SK-N-SH (cell line): ENCODE measurements around the gene OR2AT4.
"Not testable (repeated sequence)": the region's sequence is repeated elsewhere in the genome, so short reads cannot be mapped to it uniquely, and the experiment has no call there.

Experiments used
- CHD2 ChIP-seq: fragments of 150-350 bp; IDR thresholded peaks from 2 replicates; pipeline ENCODE4 v1.6.1; 2018; ENCODE audit warnings: low read length; ENCODE audit not compliant: partially characterized antibody
- EZH2phosphoT487 ChIP-seq: fragments of 200-600 bp; sonication (generic); IDR thresholded peaks from 2 replicates; pipeline ENCODE4 v1.6.1; 2017; ENCODE audit warnings: low read depth, mixed run types, mild to moderate bottlenecking, antibody characterized with exemption, moderate library complexity, borderline replicate concordance
- TAF1 ChIP-seq: IDR thresholded peaks from 2 replicates; pipeline ENCODE4 v1.6.1; 2012; ENCODE audit warnings: low read depth, mild to moderate bottlenecking, low read length, moderate library complexity, borderline replicate concordance
- TF ChIP-seq, protein P1 (sequence below): fragments of 200-600 bp; sonication (generic); IDR thresholded peaks from 2 replicates; pipeline ENCODE4 v1.6.1; 2017; ENCODE audit warnings: antibody characterized with exemption, mild to moderate bottlenecking, moderate library complexity
- TF ChIP-seq, protein P2 (sequence below): IDR thresholded peaks from 2 replicates; pipeline ENCODE4 v1.4.0; 2012; ENCODE audit warnings: low read depth, borderline replicate concordance
- TF ChIP-seq, protein P3 (sequence below): IDR thresholded peaks from 2 replicates; pipeline ENCODE4 v1.6.1; 2012; ENCODE audit warnings: mild to moderate bottlenecking, low read depth, low read length, moderate library complexity

DNA sequence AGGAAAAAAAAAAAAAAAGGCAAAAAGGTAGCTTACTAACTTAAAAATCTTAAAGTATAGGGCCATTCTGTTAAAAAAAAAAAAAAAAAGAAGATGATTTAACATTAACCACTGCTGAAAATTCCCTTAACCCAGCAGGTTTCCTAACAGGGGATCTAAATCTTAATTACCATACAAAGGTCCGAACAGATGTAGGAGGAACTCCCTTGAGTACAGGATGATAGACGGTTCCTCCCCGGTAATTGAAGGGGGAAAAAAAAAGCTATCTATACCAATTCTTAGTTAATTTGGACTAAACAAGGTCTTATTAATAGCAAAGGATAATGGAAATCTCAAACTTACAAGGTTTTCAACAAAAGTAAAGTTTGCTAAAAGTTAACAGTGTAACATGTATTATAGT is 54.9 kb downstream of the OR2AT4 start:
- TF ChIP-seq, protein P1, sequence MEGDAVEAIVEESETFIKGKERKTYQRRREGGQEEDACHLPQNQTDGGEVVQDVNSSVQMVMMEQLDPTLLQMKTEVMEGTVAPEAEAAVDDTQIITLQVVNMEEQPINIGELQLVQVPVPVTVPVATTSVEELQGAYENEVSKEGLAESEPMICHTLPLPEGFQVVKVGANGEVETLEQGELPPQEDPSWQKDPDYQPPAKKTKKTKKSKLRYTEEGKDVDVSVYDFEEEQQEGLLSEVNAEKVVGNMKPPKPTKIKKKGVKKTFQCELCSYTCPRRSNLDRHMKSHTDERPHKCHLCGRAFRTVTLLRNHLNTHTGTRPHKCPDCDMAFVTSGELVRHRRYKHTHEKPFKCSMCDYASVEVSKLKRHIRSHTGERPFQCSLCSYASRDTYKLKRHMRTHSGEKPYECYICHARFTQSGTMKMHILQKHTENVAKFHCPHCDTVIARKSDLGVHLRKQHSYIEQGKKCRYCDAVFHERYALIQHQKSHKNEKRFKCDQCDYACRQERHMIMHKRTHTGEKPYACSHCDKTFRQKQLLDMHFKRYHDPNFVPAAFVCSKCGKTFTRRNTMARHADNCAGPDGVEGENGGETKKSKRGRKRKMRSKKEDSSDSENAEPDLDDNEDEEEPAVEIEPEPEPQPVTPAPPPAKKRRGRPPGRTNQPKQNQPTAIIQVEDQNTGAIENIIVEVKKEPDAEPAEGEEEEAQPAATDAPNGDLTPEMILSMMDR, result not testable (repeated sequence)
- TF ChIP-seq, protein P2, sequence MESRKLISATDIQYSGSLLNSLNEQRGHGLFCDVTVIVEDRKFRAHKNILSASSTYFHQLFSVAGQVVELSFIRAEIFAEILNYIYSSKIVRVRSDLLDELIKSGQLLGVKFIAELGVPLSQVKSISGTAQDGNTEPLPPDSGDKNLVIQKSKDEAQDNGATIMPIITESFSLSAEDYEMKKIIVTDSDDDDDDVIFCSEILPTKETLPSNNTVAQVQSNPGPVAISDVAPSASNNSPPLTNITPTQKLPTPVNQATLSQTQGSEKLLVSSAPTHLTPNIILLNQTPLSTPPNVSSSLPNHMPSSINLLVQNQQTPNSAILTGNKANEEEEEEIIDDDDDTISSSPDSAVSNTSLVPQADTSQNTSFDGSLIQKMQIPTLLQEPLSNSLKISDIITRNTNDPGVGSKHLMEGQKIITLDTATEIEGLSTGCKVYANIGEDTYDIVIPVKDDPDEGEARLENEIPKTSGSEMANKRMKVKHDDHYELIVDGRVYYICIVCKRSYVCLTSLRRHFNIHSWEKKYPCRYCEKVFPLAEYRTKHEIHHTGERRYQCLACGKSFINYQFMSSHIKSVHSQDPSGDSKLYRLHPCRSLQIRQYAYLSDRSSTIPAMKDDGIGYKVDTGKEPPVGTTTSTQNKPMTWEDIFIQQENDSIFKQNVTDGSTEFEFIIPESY, result not testable (repeated sequence)
- TF ChIP-seq EZH2phosphoT487, CHD2, TAF1: not testable (repeated sequence)
- TF ChIP-seq, protein P3, sequence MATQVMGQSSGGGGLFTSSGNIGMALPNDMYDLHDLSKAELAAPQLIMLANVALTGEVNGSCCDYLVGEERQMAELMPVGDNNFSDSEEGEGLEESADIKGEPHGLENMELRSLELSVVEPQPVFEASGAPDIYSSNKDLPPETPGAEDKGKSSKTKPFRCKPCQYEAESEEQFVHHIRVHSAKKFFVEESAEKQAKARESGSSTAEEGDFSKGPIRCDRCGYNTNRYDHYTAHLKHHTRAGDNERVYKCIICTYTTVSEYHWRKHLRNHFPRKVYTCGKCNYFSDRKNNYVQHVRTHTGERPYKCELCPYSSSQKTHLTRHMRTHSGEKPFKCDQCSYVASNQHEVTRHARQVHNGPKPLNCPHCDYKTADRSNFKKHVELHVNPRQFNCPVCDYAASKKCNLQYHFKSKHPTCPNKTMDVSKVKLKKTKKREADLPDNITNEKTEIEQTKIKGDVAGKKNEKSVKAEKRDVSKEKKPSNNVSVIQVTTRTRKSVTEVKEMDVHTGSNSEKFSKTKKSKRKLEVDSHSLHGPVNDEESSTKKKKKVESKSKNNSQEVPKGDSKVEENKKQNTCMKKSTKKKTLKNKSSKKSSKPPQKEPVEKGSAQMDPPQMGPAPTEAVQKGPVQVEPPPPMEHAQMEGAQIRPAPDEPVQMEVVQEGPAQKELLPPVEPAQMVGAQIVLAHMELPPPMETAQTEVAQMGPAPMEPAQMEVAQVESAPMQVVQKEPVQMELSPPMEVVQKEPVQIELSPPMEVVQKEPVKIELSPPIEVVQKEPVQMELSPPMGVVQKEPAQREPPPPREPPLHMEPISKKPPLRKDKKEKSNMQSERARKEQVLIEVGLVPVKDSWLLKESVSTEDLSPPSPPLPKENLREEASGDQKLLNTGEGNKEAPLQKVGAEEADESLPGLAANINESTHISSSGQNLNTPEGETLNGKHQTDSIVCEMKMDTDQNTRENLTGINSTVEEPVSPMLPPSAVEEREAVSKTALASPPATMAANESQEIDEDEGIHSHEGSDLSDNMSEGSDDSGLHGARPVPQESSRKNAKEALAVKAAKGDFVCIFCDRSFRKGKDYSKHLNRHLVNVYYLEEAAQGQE, result not testable (repeated sequence)
